GM11168 (cell line): ENCODE measurements around the gene GRM4.

Experiments used
- in situ Hi-C: fragments of 300-500 bp; cut with MboI; formaldehyde crosslinking; loops from one replicate; pipeline ENCODE4 v1.12.0; 2022; ENCODE audit warnings: low sequenced_read_pairs; ENCODE audit not compliant: unreplicated experiment

GRM4 gene

GRCh38 chr6:34005901-34006531, 139.9 kb downstream of the GRM4 start:
- in situ Hi-C loops, result no loop called here

- in situ Hi-C loops, result no loop called here
These were observed 141.2 kb downstream of the GRM4 start for GRCh38 chr6:34004706-34005105.

- in situ Hi-C loops, result no loop called here
These were observed 141.9 kb downstream of the GRM4 start for GRCh38 chr6:34003962-34004361.

GRCh38 chr6:34001706-34002621, 143.9 kb downstream of the GRM4 start:
- in situ Hi-C loops, result no loop called here

- in situ Hi-C loops, result no loop called here
These were observed 145.6 kb downstream of the GRM4 start for GRCh38 chr6:34000281-34000680.

GRCh38 chr6:33999567-33999966, 146.3 kb downstream of the GRM4 start:
- in situ Hi-C loops, result no loop called here

GRCh38 chr6:33998660-33999059, 147.2 kb downstream of the GRM4 start:
- in situ Hi-C loops, result no loop called here

- in situ Hi-C loops, result no loop called here
These were observed 148.6 kb downstream of the GRM4 start for GRCh38 chr6:33997265-33997664.

GRCh38 chr6:33996120-33996475, 149.8 kb downstream of the GRM4 start:
- in situ Hi-C loops, result no loop called here

- in situ Hi-C loops, result no loop called here
These were observed 150.4 kb downstream of the GRM4 start for GRCh38 chr6:33995309-33996119.

- in situ Hi-C loops, result no loop called here
These were observed 151.2 kb downstream of the GRM4 start for GRCh38 chr6:33994472-33995308.

- in situ Hi-C loops, result no loop called here
These were observed 152.0 kb downstream of the GRM4 start for GRCh38 chr6:33993653-33994471.

- in situ Hi-C loops, result no loop called here
These were observed 152.8 kb downstream of the GRM4 start for GRCh38 chr6:33993091-33993490.

GRCh38 chr6:33992191-33992590, 153.7 kb downstream of the GRM4 start:
- in situ Hi-C loops, result no loop called here

- in situ Hi-C loops, result no loop called here
These were observed 154.3 kb downstream of the GRM4 start for GRCh38 chr6:33991610-33992009.

GRCh38 chr6:33990061-33990541, 155.8 kb downstream of the GRM4 start:
- in situ Hi-C loops, result no loop called here

- in situ Hi-C loops, result no loop called here
These were observed 156.7 kb downstream of the GRM4 start for GRCh38 chr6:33989016-33989854.
